Endometrium (tissue), 2 donors: ENCODE results near the gene MCM3AP.
"Not testable (repeated sequence)": the region's sequence is repeated elsewhere in the genome, so short reads cannot be mapped to it uniquely, and the experiment has no call there.

Experiments
- FAIRE-seq: peaks from 2 replicates; lab custom pipeline; 2012; peaks lifted over from hg19 to GRCh38; lab: Jason Lieb, UNC
- donor health status: control.
- donor health status: control.

MCM3AP gene

DNA sequence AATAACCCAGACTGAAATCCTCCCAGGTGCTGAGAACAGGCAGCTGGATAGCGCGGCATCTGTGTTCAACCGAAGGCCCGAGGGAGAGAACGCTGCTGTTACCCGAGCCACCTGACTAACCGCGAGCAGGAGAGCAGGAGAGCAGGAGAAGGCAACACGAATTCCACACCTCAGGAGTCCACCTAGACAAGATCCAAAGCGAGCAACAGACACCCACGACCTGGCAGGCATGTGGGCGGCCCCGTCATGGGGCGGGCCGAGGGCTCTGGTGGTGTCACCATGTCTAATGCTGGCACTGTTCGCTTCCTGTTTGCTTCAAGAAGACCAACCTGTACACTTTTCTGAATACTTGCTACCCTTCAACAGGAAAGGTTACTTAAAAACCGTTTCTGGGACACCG, 80.2 kb downstream of the MCM3AP start:
- FAIRE-seq, result no peak

DNA sequence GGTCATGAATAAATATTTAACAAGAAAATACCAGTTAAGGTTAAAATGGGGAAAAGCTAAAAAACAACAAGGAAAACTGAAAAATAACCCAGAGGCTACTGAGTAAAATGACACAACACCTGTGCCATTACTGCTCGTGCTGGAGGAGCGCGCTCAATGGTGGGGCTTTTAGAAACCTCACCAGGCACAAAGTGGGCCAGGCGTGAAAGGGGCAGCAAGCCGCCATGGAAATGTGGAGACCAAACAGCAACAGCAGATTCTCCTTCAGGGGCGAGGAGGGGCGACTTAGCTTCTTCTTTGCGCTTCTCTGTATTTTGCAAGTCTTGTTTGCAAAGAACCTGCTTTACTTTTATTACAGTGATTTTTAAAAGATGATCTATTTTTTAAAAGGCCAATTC, 82.2 kb downstream of the MCM3AP start:
- FAIRE-seq, result no peak

GRCh38 chr21:46202592-46203202, 82.7 kb downstream of the MCM3AP start:
- FAIRE-seq, result no peak

- not testable (repeated sequence) for FAIRE-seq
Observed at GRCh38 chr21:46200877-46201803, 84.3 kb downstream of the MCM3AP start.

GRCh38 chr21:46199436-46200373, 85.7 kb downstream of the MCM3AP start:
- no peak for FAIRE-seq

- FAIRE-seq, result no peak
Observed at GRCh38 chr21:46196733-46197132, 88.7 kb downstream of the MCM3AP start.

DNA sequence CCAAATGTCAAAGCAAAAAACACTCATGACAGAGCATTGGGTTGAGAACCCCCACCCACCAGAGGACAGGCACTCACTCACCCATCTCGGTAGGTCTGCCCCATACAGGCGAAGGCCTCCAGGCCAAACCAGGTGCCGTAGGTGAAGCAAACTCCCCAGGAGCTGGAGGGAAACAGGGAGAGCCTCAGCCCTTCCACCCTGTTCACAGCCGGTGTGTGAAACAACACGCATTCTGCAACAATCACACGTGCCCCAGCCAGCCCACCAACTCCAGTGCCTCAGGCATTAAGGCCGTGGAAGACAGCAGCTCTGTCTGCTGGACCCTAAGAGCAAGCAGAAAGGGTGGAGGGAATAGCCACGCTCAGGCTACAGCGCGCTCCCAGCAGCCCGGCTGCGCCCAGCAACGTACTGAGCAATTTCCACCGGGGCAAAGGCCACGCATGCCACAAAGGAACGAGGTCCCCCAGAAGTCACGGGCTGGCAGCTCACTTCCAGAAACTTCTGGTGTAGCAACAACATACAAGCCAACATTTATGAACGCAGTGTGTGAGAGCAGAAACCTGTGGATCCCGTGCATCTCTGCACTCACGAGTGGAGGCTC, 89.7 kb downstream of the MCM3AP start:
- no peak for FAIRE-seq

GRCh38 chr21:46194374-46195334, 90.8 kb downstream of the MCM3AP start:
- FAIRE-seq, result no peak

GRCh38 chr21:46193829-46194373, 91.5 kb downstream of the MCM3AP start:
- no peak for FAIRE-seq

DNA sequence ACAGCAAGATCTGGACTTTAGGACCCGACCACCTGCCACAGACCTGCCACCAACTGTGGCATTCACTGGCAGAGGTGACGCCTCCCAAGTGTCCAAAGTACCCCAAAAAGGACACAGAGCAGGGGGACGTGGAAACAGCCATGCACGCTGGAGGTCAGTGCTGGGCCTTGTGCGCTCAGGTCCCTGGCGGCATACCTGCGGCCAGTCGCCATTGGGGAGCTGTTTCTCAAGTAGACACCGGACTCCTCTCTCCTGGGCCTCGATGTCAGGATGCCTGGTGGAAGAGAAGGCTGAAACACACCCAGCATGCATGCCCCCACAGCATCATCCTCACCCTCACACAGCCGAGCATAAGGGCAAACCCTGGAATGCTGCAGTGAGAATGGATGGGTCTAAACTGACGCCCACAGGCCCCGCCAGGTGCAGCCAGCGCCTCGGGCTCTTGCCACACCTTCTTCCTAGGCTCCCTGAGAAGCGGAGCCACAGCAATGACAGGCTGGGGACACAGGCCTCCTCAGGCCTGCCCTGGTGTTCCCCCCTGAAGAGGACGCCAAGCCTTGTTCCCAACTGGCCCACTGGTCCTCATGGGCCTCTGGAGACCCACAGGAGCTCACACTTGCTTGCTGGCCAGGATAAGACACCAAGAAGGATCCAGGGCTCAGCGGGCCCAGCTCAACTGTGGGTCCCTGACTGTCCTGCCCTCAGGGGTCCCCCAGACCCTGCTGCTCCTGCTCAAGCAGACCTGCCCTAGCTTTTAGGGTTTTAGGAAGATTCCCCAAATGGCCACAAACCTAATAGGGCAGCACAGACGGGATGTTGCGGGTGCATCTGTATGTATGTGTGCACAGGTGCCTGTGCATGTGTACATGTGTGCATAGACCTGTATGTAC, 93.5 kb downstream of the MCM3AP start:
- FAIRE-seq, result no peak

GRCh38 chr21:46191257-46191685, 94.1 kb downstream of the MCM3AP start:
- FAIRE-seq, result no peak

GRCh38 chr21:46190491-46191131, 94.8 kb downstream of the MCM3AP start:
- no peak for FAIRE-seq

DNA sequence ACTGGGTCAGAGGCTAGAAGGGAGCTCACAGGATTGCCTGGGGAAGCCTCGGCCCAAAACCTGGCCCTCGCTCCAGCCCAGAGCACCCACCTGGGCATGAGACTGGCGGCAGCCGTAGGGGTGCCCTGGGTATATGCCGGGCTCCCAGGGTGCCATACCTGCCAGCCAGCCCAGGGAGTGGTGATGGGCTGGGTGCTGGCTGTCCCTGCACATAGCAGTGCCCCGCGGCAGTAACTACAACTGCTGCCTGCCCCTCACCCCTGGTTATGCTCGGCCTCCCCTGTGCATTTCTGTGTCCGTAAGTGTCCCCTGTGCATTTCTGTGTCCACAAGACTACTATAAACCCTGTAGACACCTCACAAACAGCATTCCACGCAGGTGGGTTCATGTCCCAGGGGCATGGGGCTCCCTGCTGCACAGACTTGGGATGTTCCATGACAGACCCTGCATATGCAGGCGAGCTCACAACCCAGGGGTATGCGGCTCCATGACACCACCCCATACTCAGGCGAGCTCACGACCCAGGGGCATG, 95.4 kb downstream of the MCM3AP start:
- FAIRE-seq, result no peak

- no peak for FAIRE-seq
Observed at GRCh38 chr21:46189213-46189958, 96.0 kb downstream of the MCM3AP start.

DNA sequence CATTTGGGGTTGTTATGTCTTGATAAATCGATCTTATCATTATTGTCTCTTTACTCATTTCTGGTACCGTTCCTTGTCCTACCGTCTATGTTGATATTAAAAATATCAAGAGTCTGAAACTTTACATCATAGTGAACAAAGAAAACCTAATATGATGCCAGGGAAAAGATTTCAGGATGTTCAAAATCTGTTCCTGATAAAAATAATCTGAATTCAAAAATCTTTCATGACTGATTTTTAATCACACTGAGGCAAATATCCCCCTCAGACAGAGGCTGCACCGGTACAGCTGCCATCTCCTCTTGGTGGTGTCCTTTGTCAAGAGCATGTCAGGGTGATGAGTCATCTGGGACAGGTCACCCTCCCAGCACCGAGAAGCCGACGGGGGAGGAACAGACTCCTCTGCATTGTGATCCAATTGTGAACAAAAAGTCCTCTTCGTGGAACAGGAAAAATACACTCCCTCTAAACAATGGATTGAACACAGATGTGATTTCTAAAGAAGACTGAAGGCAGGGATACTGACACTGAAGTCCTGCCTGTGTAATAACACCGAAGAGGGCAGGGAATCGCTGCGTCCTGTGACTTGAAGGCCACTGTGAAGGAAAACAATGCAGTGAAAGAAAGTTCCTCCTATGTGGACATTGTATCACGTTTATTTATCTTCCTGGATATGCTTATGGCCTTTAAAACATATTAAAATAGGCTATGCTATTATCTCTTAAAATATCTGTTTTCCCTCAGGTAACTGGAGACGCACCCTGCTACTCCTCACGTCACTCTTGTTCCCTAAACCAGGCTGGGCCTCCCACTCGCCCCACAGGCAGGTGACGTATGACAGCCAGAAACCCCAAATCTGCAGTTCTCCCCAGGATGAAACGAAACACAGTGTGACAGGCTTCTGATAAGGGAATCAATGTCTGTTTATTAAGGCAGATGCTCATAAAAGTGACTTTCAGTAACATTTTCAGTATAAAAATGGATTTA, 96.9 kb downstream of the MCM3AP start:
- FAIRE-seq, result no peak

DNA sequence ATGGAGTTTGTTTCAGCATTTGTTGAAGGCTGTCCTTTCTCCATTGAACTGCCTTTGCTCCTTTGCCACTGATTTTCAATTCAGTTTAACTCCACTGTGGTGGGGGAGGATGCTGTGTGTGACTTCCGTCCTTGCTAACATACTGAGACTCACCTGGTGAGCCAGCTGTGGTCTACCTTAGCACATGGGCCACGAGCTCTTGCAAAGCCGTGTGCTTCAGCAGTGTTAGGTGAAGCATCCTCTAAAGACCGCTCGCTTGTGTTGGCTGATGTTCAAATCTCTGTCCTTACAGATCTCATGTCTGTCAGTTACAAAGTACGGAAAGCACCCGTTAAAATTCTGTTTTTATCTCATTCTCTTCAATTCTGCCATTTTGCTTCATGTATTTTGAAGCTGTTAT, 97.6 kb downstream of the MCM3AP start:
- FAIRE-seq, result no peak

DNA sequence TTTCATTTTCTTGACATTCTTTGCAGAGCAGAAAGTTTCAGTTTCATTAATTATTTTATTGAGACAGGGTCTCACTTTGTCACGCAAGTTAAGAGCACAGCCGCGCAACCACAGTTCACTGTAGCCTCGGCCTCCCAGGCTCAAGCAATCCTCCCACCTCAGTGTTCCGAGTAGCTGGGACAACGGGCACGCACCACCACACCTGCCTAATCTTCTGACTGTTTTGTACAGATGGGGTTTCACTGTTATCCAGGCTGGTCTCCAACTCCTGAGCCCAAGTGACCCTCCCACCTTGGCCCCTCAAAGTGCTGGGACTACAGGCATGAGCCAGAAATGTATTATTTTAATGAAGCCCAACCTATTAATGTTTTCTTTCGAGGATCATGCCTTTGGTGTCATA, 98.2 kb downstream of the MCM3AP start:
- no peak for FAIRE-seq
